Fibroblast of skin of left quadriceps (primary cell): ENCODE data around the gene ACOT13.
A peak's percentile ranks its signal among the peaks of the same experiment; 100 is the strongest.
"Not testable (repeated sequence)": the region's sequence is repeated elsewhere in the genome, so short reads cannot be mapped to it uniquely, and the experiment has no call there.

Experiments
- DNase-seq, 2 experiments: peaks; one replicate each; pipeline ENCODE4 v3.0.0-alpha.2; 2013; ENCODE audit warnings: low read depth in 2 of 2

ACOT13 gene

GRCh38 chr6:24662236-24662635 lies 4.6 kb upstream of the ACOT13 start:
- DNase-seq, result no peak

GRCh38 chr6:24663189-24663588 lies 3.7 kb upstream of the ACOT13 start:
- no peak for DNase-seq

- no peak for DNase-seq
These were observed 2.6 kb upstream of the ACOT13 start for GRCh38 chr6:24664046-24664987.

DNA sequence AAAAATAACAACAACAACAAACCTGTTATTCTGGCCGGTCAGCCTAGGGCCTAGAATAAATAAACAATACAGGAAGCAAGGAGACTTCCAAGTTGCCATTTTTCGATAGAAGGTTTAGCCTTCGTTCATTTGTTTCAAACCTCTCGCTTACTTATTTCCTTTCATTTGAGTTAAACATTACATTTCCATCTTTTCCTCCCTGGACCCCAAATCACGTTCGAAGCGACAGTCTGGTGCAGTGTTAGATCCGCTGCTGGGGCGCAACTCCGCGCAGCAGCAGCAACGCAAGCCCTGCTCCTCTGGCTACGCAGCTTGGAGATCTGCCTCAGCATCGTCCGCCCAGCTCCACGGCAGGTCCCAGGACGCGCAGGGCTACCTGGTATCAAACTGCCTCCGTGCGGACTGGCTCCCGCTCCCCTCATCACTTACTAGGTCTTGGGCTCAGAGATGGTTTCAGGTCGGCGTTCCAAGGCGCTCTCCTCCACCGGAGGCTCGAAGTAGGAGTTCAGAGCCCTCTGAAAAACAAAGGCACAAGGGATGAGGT lies 708 bp upstream of the ACOT13 start:
- no peak for DNase-seq

GRCh38 chr6:24667378-24667803 lies 514 bp downstream of the ACOT13 start:
- DNase-seq, result no peak

DNA sequence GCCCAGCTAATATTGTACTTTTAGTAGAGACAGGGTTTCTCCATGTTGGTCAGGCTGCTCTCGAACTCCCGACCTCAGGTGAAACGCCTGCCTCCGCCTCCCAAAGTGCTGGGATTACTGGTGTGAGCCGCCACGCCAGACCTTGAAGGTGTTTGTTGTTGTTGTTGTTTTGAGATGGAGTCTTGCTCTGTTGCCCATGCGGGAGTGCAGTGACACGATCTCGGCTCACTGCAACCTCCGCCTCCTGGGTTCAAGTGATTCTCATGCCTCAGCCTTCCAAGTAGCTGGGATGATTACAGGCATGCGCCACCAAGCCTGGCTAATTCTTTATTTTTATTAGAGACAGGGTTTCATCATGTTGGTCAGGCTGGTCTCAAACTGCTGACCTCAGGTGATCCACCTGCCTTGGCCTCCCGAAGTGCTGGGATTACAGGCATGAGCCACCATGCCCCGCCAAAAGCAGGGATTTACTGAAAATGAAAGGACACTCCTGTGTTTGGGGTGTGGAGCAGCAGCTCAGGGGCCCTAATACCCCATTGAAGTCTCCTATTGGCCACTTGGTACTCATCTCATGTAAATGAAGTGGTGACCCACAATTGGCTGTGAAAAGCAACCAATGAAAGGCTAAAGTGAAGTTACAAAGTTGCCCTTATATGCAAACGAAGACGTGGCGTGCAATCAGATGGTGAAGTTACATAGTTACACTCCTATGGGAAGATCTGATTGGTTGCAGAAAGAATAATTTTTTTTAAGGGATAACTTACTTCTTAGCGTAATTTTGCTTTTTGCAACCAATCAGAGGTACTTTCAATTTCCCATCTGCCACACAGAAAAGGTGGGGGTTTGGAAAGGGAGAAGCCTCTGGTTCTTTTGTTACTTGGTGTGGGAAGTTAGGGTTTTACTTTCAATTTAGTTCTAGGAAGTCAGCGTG lies 1.5 kb downstream of the ACOT13 start:
- DNase-seq, result not testable (repeated sequence)

DNA sequence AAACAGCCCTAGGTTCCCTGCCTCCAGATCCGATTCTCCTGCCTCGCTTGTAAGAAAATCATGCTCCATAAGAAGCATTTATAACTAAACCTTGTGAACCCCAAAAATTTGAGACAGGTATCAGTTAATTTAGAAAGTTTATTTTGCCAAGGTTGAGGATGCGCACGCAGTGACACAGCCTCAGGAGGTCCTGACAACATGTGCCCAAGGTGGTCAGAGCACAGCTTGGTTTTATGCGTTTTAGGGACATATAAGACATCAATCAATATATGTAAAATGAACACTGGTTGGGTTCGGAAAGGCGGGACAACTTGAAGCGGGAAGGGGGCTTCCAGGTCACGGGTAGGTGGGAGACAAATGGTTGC lies 2.1 kb downstream of the ACOT13 start:
- no peak for DNase-seq

- DNase-seq, result not testable (repeated sequence)
These were observed 3.6 kb downstream of the ACOT13 start for GRCh38 chr6:24670492-24670891.

- DNase-seq, result not testable (repeated sequence)
These were observed 4.2 kb downstream of the ACOT13 start for GRCh38 chr6:24671077-24671476.

- DNase-seq, result no peak
These were observed 5.8 kb downstream of the ACOT13 start for GRCh38 chr6:24672620-24673182.

GRCh38 chr6:24673625-24674024 lies 6.7 kb downstream of the ACOT13 start:
- no peak for DNase-seq

DNA sequence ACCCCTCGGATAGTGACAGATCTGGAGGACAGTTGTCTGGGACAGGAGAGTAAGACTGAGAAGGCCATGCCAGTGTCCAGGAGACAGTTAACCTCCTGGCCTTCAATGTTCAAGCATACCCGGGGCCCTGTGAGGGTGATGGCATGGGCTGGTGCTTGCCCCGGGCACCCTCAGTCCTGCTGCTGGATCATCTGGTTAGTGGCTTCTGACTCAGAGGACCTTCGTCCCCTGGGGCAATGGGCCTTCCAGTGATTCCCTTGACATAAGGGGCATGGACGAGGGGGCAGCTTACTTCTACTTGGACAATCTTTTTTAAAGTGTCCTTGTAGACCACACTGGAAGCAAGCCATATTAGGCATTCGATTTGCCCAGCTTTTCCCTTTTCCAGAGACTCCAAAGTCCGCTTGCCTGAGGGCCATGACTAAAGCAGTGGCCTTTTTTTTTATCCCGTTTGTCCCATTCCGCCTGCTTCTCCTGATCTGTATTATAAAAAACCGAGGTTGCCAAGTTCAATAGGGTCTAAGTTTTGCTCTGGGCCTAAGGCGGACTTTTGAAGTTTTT lies 12.0 kb downstream of the ACOT13 start:
- DNase-seq, result not testable (repeated sequence)

DNA sequence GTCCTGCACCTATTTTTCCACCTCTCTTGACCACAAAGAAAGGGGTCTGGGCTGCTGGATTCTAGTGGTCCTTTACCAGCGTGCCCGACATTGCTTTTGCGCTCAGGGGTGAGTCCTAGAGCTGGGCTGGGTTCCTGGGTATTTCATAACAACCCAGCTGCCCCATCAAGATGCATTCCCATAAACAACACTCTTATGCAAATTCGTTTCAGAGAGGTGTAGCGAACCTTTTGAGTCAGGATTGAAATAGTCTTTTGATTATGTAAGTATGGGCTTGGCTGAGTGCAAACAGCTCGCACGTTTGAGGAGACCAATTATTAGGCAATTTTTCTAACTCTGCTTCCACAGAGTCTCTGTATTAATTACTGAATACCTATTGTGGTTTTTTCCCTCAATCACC lies 13.7 kb downstream of the ACOT13 start:
- DNase-seq, result no peak

GRCh38 chr6:24683297-24684296 lies 16.7 kb downstream of the ACOT13 start:
- DNase-seq, result no peak

DNA sequence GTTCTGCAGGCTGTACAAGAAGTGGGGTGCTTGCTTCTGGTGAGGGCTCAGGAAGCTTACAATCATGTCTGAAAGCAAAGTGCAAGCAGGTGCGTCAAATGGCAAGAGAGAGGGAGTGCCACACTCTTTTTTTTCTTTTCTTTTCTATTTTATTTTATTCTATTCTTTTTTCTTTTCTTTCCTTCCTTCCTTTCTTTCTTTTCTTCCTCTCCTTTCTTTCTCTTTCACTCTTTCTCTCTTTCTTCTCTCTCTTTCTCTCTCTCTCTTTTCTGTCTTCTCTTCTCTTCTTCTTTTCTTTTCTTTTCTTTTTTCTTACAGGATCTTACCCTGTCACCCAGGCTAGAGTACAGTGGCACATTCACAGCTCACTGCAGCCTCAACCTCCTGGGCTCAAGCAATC lies 19.5 kb downstream of the ACOT13 start:
- no peak for DNase-seq

- no peak for DNase-seq
These were observed 20.1 kb downstream of the ACOT13 start for GRCh38 chr6:24686946-24687345.

DNA sequence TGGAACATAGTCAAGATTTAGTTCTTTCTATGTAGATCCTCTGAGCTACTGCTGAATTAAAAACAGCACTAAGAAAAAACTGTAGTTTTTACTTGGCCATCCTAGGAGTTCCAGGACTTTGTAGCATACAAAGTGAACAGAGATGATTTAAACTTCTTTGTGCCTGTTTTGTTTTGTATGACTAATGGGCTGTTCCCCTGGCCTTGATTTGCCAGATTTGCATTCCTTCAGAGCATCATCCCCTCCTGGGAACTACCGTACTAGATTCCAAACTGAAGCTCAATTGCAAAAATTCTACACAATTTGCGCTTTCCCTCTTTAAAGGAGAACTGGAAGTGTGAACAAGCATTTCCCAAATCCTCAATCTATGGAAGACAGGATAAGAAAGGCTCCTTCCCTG lies 23.1 kb downstream of the ACOT13 start:
- peak; percentile 8 to 21 for DNase-seq

GRCh38 chr6:24690593-24690992 lies 23.7 kb downstream of the ACOT13 start:
- DNase-seq, result no peak

DNA sequence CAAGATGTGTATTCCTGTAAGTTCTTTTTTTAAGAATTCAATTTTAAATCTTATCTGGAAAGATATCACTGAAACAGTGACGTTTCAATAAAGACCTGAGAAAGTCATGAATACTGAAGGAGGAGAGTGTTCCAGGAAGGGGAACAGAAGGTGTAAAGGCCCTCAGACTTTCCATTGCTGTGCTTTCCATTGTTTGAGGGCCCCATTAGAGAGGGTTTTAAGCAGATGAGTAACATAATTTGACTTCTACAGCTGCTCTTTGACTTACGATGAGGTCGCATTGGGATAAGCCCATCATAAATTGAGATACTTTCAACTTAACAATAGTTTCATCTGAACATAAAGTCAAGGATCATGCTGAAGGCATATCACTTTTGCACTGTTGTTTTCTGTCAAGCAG lies 24.7 kb downstream of the ACOT13 start:
- DNase-seq, result no peak

GRCh38 chr6:24692003-24692402 lies 25.1 kb downstream of the ACOT13 start:
- DNase-seq, result no peak
